ENCODE measurements around the gene PABPC1L. TPM values are rescaled to one million over a fixed set of nuclear protein-coding genes. Genes with fewer than 3 reads are reported as not detected.

PABPC1L gene
- total RNA-seq, 6 experiments from 2014 or later, result 8.7 to 40.2 (median 27.7) TPM

DNA sequence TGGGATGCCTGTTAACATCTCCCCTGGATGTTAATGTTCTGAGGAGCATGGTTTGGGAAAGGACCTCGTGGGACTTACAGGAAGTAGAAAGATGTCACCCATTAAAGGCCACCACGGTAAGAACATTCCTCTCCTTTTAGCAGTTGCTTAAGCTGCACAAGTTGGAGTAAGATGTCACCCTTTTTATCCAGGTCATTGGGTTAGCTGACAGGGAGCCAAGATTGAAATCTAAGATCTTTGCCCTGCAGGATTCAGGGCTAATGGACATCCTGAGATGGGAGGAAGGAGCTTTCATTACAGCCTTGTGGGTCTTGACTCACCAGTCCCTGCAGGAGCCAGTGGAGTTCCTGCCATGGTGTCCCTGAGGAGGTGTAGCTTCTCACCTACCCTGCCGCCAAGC, 22.1 kb downstream of the PABPC1L start:
- no peaks in the 10 kb centered on the region for H3K27me3 ChIP-seq
- ATAC-seq (no peak), DNase-seq (no peak)
- no peak overlapping the region for H3K27ac ChIP-seq
- whole genome bisulfite sequencing (ENCODE audit: insufficient coverage, low coverage, low lambda C conversion rate, missing lambda C conversion rate), result 93% methylated on average over 2 of the region's 3 CpGs
- no peaks in the 10 kb centered on the region for H3K9me3 ChIP-seq
- H3K4me1 ChIP-seq, result no peaks in the 10 kb centered on the region
- H3K36me3 ChIP-seq, result peaks cover 0 to 10% (median under 1%) of the 10 kb centered on the region in 4 donors
- intact Hi-C loops (cut with DNase I), result no loop called here
- no peak overlapping the region for H3K4me3 ChIP-seq
- TF ChIP-seq, protein P1, sequence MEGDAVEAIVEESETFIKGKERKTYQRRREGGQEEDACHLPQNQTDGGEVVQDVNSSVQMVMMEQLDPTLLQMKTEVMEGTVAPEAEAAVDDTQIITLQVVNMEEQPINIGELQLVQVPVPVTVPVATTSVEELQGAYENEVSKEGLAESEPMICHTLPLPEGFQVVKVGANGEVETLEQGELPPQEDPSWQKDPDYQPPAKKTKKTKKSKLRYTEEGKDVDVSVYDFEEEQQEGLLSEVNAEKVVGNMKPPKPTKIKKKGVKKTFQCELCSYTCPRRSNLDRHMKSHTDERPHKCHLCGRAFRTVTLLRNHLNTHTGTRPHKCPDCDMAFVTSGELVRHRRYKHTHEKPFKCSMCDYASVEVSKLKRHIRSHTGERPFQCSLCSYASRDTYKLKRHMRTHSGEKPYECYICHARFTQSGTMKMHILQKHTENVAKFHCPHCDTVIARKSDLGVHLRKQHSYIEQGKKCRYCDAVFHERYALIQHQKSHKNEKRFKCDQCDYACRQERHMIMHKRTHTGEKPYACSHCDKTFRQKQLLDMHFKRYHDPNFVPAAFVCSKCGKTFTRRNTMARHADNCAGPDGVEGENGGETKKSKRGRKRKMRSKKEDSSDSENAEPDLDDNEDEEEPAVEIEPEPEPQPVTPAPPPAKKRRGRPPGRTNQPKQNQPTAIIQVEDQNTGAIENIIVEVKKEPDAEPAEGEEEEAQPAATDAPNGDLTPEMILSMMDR (IDR thresholded peaks at IDR 0.05), result no peak
- TF ChIP-seq POLR2A (IDR thresholded peaks at IDR 0.05), result no peak

DNA sequence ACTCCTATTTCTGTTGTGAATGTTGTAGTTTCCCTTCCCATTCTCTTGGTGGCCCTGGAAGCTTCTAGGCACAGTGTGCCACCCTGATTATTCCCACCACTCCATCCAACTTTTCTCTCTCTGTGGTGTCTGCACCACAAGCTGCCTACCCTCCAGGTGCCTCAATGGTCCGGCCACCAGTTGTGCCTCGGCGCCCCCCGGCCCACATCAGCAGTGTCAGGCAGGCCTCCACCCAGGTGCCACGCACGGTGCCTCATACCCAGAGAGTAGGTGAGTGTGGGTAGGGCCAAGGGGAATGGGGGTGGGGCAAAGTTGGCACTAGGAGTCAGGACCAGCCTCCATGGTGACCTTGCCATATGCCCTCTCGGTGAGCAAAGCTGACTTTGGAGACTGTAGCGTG, 23.1 kb downstream of the PABPC1L start:
- no peaks in the 10 kb centered on the region for H3K4me1 ChIP-seq
- no peak for TF ChIP-seq POLR2A (IDR thresholded peaks at IDR 0.05)
- TF ChIP-seq, protein P1 (IDR thresholded peaks at IDR 0.05), result no peak
- intact Hi-C loops (cut with DNase I), result no loop called here
- no peak overlapping the region for H3K27ac ChIP-seq
- no peak overlapping the region for H3K4me3 ChIP-seq
- no peaks in the 10 kb centered on the region for H3K9me3 ChIP-seq
- ATAC-seq (no peak), DNase-seq (no peak)
- no peaks in the 10 kb centered on the region for H3K27me3 ChIP-seq
- peaks cover 0 to 12% (median under 1%) of the 10 kb centered on the region in 4 donors for H3K36me3 ChIP-seq
- 95% methylated on average over 7 of the region's 8 CpGs for WGBS (ENCODE audit: insufficient coverage, low coverage, low lambda C conversion rate, missing lambda C conversion rate)

DNA sequence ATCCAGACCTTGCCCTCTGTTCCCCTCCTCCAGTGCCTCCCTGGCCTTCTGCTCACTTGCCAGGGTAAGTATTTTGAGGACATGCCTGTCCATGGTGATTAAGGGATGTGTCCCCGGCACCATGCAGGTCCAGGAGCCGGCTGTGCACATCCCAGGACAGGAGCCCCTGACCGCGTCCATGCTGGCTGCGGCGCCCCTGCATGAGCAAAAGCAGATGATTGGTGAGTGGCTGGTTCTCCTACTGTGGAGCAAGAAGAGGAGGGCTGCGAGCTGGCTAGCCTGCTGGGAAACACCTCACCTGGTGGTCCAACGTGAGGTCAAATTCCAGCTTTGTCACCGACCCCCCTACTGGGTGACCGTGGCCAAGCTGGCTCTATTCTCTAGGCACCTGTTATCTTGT, 26.6 kb downstream of the PABPC1L start:
- Histone ChIP-seq H3K9me3 (no peaks in the 10 kb centered on the region), H3K27ac (no peak overlapping the region), H3K4me3 (no peak overlapping the region), H3K4me1 (no peaks in the 10 kb centered on the region), H3K27me3 (no peaks in the 10 kb centered on the region), H3K36me3 (peaks cover 0 to 13% (median 2%) of the 10 kb centered on the region in 4 donors)
- DNase-seq (no peak), ATAC-seq (no peak)
- WGBS (ENCODE audit: insufficient coverage, low coverage, low lambda C conversion rate, missing lambda C conversion rate), result 100% methylated on average over 1 of the region's 10 CpGs
- intact Hi-C loops (cut with DNase I), result no loop called here
- TF ChIP-seq POLR2A (IDR thresholded peaks at IDR 0.05), result no peak
- TF ChIP-seq, protein P1 (IDR thresholded peaks at IDR 0.05), result no peak

DNA sequence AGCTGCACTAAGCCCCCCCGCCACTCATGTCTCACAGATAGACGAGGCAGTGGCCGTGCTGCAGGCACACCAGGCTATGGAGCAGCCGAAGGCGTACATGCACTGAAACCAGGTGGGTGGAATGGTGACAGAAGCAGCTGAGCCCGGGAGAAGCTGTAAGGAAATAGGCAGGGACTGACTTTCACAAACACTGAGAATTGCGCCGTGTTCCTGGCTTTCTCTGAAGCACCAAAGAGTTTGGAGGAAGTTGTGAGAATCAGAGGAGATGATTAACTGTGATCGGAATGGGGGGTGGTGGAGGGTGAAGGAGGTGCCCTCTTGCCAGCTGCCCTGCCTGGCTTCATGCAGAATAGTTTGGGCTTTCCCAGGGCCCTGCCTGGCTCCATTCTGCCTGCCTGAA, 28.8 kb downstream of the PABPC1L start:
- Histone ChIP-seq H3K4me1 (no peaks in the 10 kb centered on the region), H3K9me3 (no peaks in the 10 kb centered on the region), H3K36me3 (peaks cover 0 to 35% (median 5%) of the 10 kb centered on the region in 4 donors), H3K4me3 (no peak overlapping the region), H3K27me3 (no peaks in the 10 kb centered on the region), H3K27ac (no peak overlapping the region)
- WGBS (ENCODE audit: insufficient coverage, low coverage, low lambda C conversion rate, missing lambda C conversion rate), result 85% methylated on average over 4 of the region's 9 CpGs
- intact Hi-C loops (cut with DNase I), result no loop called here
- TF ChIP-seq, protein P1 (IDR thresholded peaks at IDR 0.05), result no peak
- no peak for TF ChIP-seq POLR2A (IDR thresholded peaks at IDR 0.05)
- DNase-seq, result no peak
- no peak for ATAC-seq
